Colonic mucosa (tissue), 4 donors: ENCODE measurements around the gene PCNA. TPM values are rescaled to one million over a fixed set of nuclear protein-coding genes. Genes with fewer than 3 reads are reported as not detected.

Experiments used
- DNase-seq: peaks from one replicate; pipeline ENCODE4 v3.0.0-alpha.2; 2020
- H3K27ac ChIP-seq: fragments of 200-600 bp; one replicate; pipeline ENCODE4 v1.8.0; 2021
- H3K27me3 ChIP-seq: fragments of 200-600 bp; one replicate; pipeline ENCODE4 v1.8.0; 2021
- H3K36me3 ChIP-seq: fragments of 200-600 bp; one replicate; pipeline ENCODE4 v1.8.0; 2021
- H3K4me1 ChIP-seq: fragments of 200-600 bp; one replicate; pipeline ENCODE4 v1.8.0; 2021; ENCODE audit warnings: mild to moderate bottlenecking
- H3K4me3 ChIP-seq: fragments of 200-600 bp; one replicate; pipeline ENCODE4 v1.8.0; 2021
- H3K9ac ChIP-seq, 2 donors: one replicate each; pipeline ENCODE4 v1.7.0; 2013; ENCODE audit warnings: control low read depth in 2 of 2, low read depth in 2 of 2, low read length in 2 of 2
- H3K9me3 ChIP-seq: fragments of 200-600 bp; one replicate; pipeline ENCODE4 v1.8.0; 2021
- CTCF ChIP-seq: fragments of 200-600 bp; IDR thresholded peaks from one replicate; pipeline ENCODE4 v1.8.0; 2022; ENCODE audit warnings: antibody characterized with exemption, mild to moderate bottlenecking
- intact Hi-C: fragments of 100-400 bp; cut with DNase I; formaldehyde crosslinking; loops from one replicate; pipeline ENCODE4 v1.14.1; 2022
- total RNA-seq, 2 donors: library from RNA; stranded (reverse); fragmentation: NEBNext Ultra II Directional in 1 of 2; extraction: Animal tissue kit (Norgen Biotek cat#: 25700) in 1 of 2; gene quantifications; one replicate each; pipeline ENCODE4 v1.2.1, GENCODE V29; 2021
- donor health status: healthy.
- donor health status: DM: no; HTN: no; CAD: no.
- donor health status: DM: no; HTN: no; CAD: no.

The PCNA gene
- total RNA-seq, 2 donors from 2014 or later = 59.0 to 204 TPM

DNA sequence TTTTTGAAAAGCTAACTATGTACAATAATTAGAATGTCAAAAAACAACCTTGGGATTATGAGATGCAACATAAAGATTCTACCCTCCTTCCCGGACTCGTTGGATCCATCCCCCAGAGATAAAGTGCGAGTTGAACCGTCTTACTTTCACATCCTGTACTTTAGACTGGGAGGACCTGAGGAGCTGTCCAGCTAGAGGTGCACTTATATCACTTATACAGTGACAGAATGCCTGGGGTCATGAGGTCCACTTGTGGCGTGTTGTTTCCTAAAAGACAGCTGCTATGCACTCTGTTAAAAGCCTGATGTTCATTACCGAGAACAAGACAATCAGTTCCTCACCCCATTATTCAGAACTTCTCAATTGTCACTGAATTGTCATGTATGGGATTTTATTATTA is 9.1 kb upstream of the PCNA start:
- intact Hi-C loops = loop anchor here (5.0 to 10.0 kb wide), 2 partner anchors 63 to 316 kb away; no protein-coding TSS in a partner anchor
- no peak for DNase-seq
- no peak for TF ChIP-seq CTCF
- H3K36me3 ChIP-seq = no peaks in the 10 kb centered on the region
- H3K4me1 ChIP-seq = peaks cover 12% of the 10 kb centered on the region
- H3K27ac ChIP-seq = no peak overlapping the region
- no peak overlapping the region for H3K9ac ChIP-seq
- H3K9me3 ChIP-seq = no peaks in the 10 kb centered on the region
- H3K4me3 ChIP-seq = no peak overlapping the region
- H3K27me3 ChIP-seq = no peaks in the 10 kb centered on the region

- no peaks in the 10 kb centered on the region for H3K9me3 ChIP-seq
- H3K4me1 ChIP-seq = peaks cover 12% of the 10 kb centered on the region
- H3K27ac ChIP-seq = peak overlapping the region; percentile 86
- intact Hi-C loops = loop anchor here (5.0 to 10.0 kb wide), 2 partner anchors 64 to 317 kb away; no protein-coding TSS in a partner anchor
- peak overlapping the region; percentile 87 to 94 for H3K9ac ChIP-seq
- H3K4me3 ChIP-seq = peak overlapping the region; percentile 80
- no peaks in the 10 kb centered on the region for H3K36me3 ChIP-seq
- TF ChIP-seq CTCF = no peak
- H3K27me3 ChIP-seq = no peaks in the 10 kb centered on the region
- no peak for DNase-seq
These were observed 8.2 kb upstream of the PCNA start for GRCh38 chr20:5127859-5128424.

- Histone ChIP-seq H3K27me3 (no peaks in the 10 kb centered on the region), H3K36me3 (no peaks in the 10 kb centered on the region), H3K9me3 (no peaks in the 10 kb centered on the region), H3K4me1 (peaks cover 12% of the 10 kb centered on the region), H3K4me3 (peak overlapping the region; percentile 80), H3K9ac (peak overlapping the region; percentile 87 to 94), H3K27ac (peak overlapping the region; percentile 86)
- intact Hi-C loops = loop anchor here (5.0 to 10.0 kb wide), 2 partner anchors 65 to 317 kb away; no protein-coding TSS in a partner anchor
- TF ChIP-seq CTCF = no peak
- peak; percentile 62 for DNase-seq
These were observed 7.6 kb upstream of the PCNA start for GRCh38 chr20:5127204-5127858.

GRCh38 chr20:5126512-5127203 is 6.9 kb upstream of the PCNA start, which contains the start of gene CDS2:
Gene CDS2 (plus strand): TSS chr20:5127008. CDS start chr20:5127093, 85 bp downstream.
- Histone ChIP-seq H3K4me3 (peak within 1 kb of the TSS; percentile 80), H3K4me1 (peaks cover 12% of the 10 kb centered on the region), H3K36me3 (no peaks in the 10 kb centered on the region), H3K9ac (peak within 1 kb of the TSS; percentile 87 to 94), H3K9me3 (no peaks in the 10 kb centered on the region), H3K27ac (peak within 1 kb of the TSS; percentile 86), H3K27me3 (no peaks in the 10 kb centered on the region)
- TF ChIP-seq CTCF = peak; percentile 35
- intact Hi-C loops = loop anchor here (5.0 to 10.0 kb wide), 2 partner anchors 66 to 318 kb away; no protein-coding TSS in a partner anchor
- DNase-seq = peak; percentile 100

GRCh38 chr20:5122873-5123260 is 3.1 kb upstream of the PCNA start:
- H3K4me3 ChIP-seq = no peak overlapping the region
- H3K9me3 ChIP-seq = no peaks in the 10 kb centered on the region
- no peak for TF ChIP-seq CTCF
- no peaks in the 10 kb centered on the region for H3K27me3 ChIP-seq
- no peak overlapping the region for H3K27ac ChIP-seq
- DNase-seq = no peak
- H3K9ac ChIP-seq = no peak overlapping the region
- no peaks in the 10 kb centered on the region for H3K36me3 ChIP-seq
- peaks cover 13% of the 10 kb centered on the region for H3K4me1 ChIP-seq
- intact Hi-C loops = loop anchor here (10.0 kb wide), 1 partner anchor 322 kb away; no protein-coding TSS in a partner anchor
